ENCODE measurements around the gene TEAD1.

DNA sequence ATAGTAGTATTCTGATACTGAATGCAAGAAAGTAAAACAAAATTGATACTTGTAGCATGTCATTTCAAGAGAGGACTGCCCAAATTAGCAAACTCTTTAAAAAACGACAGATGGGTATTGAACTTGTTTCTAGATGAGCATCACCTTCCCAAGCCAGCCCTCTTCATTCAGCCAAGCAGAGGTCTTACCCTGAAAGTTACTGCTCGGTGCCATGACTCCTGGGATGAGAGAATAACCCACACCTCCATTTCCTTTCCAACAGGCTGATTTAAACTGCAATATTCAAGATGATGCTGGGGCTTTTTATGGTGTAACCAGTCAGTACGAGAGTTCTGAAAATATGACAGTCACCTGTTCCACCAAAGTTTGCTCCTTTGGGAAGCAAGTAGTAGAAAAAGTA, 250.4 kb downstream of the TEAD1 start:
- TF ChIP-seq SIN3A (IDR thresholded peaks at IDR 0.05; ENCODE audit: borderline replicate concordance, insufficient read depth, low read length) = no peak
- TF ChIP-seq, protein P1, sequence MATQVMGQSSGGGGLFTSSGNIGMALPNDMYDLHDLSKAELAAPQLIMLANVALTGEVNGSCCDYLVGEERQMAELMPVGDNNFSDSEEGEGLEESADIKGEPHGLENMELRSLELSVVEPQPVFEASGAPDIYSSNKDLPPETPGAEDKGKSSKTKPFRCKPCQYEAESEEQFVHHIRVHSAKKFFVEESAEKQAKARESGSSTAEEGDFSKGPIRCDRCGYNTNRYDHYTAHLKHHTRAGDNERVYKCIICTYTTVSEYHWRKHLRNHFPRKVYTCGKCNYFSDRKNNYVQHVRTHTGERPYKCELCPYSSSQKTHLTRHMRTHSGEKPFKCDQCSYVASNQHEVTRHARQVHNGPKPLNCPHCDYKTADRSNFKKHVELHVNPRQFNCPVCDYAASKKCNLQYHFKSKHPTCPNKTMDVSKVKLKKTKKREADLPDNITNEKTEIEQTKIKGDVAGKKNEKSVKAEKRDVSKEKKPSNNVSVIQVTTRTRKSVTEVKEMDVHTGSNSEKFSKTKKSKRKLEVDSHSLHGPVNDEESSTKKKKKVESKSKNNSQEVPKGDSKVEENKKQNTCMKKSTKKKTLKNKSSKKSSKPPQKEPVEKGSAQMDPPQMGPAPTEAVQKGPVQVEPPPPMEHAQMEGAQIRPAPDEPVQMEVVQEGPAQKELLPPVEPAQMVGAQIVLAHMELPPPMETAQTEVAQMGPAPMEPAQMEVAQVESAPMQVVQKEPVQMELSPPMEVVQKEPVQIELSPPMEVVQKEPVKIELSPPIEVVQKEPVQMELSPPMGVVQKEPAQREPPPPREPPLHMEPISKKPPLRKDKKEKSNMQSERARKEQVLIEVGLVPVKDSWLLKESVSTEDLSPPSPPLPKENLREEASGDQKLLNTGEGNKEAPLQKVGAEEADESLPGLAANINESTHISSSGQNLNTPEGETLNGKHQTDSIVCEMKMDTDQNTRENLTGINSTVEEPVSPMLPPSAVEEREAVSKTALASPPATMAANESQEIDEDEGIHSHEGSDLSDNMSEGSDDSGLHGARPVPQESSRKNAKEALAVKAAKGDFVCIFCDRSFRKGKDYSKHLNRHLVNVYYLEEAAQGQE (IDR thresholded peaks at IDR 0.05; ENCODE audit: insufficient read depth in 1 of 2, low read depth in 2 of 2, low read length in 2 of 2) = no peak
- TF ChIP-seq FOXP2 (optimal IDR thresholded peaks at IDR 0.05; ENCODE audit: borderline replicate concordance, extremely low read depth, extremely low read length, insufficient read depth) = no peak
- no peak for TF ChIP-seq POLR2AphosphoS5 (IDR thresholded peaks at IDR 0.05; ENCODE audit: low read depth, low read length)
- TF ChIP-seq TAF1 (IDR thresholded peaks at IDR 0.05; ENCODE audit: borderline replicate concordance, insufficient read depth, low read length) = no peak
